RWPE2 (cell line): ENCODE measurements around the gene FAM117B.

Experiments
- ATAC-seq: fragments of 200-7000 bp; cut with Tn5 transposase; 3 replicates; pipeline ENCODE4 v1.9.1; 2021; ENCODE audit warnings: low read depth
- DNase-seq: peaks from one replicate; pipeline ENCODE4 v3.0.0-alpha.2; 2020; ENCODE audit warnings: low spot score
- H3K27ac ChIP-seq: fragments of 450-650 bp; 2 replicates; pipeline ENCODE4 v1.5.1; 2017; ENCODE audit warnings: mild to moderate bottlenecking; ENCODE audit not compliant: poor library complexity, severe bottlenecking
- H3K27me3 ChIP-seq: fragments of 250-450 bp; sonication (Bioruptor Pico); 2 replicates; pipeline ENCODE4 v1.5.1; 2021; ENCODE audit warnings: mild to moderate bottlenecking, moderate library complexity; ENCODE audit not compliant: insufficient read depth, poor library complexity, severe bottlenecking
- H3K36me3 ChIP-seq: fragments of 250-450 bp; sonication (Bioruptor Pico); 2 replicates; pipeline ENCODE4 v1.5.1; 2020; ENCODE audit warnings: low read depth, mild to moderate bottlenecking, moderate library complexity
- H3K4me1 ChIP-seq: fragments of 250-450 bp; sonication (Bioruptor Pico); 2 replicates; pipeline ENCODE4 v1.5.1; 2021; ENCODE audit warnings: mild to moderate bottlenecking, moderate library complexity; ENCODE audit not compliant: insufficient read depth, poor library complexity, severe bottlenecking
- H3K4me3 ChIP-seq: fragments of 250-450 bp; sonication (Bioruptor Pico); 2 replicates; pipeline ENCODE4 v1.5.1; 2021; ENCODE audit warnings: mild to moderate bottlenecking, moderate library complexity; ENCODE audit not compliant: severe bottlenecking
- H3K9me3 ChIP-seq: fragments of 250-450 bp; sonication (Bioruptor Pico); 2 replicates; pipeline ENCODE4 v1.5.1; 2021; ENCODE audit warnings: mild to moderate bottlenecking, moderate library complexity; ENCODE audit not compliant: severe bottlenecking
- TF ChIP-seq, protein P1 (sequence below): fragments of 450-650 bp; IDR thresholded peaks from one replicate; pipeline ENCODE4 v1.5.1; 2017; ENCODE audit warnings: mild to moderate bottlenecking, moderate library complexity; ENCODE audit not compliant: poor library complexity, severe bottlenecking

FAM117B gene

DNA sequence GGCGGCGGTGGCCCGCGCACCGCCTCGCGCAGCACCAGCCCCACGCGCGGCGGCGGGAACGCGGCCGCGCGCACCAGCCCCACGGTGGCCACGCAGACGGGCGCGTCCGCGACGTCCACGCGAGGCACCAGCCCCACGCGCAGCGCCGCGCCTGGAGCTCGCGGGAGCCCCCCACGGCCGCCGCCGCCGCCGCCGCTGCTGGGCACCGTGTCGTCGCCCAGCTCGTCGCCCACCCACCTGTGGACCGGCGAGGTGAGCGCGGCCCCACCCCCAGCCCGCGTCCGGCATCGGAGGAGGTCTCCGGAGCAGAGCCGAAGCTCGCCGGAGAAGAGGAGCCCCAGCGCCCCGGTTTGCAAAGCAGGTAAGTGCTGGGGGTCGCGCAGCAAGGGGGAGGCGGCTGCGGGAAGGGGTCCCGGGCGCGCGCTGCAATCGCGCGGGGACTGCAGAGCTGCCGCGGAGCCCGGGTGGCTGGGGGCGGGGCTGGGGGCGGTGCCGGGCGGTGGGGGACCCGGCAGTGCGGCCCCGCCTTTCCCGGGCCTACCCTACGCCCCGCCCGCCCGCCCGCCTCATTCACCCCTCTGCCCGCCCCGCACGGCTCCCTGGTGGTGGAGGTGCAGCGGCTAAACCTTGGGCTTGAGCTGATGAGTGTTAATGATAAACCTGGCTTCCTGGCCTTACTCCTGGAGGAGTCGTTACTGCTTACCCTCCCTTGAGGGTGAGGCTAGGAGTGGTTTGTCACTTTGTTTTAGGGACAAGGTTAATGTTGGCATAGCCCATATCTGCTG lies 851 bp downstream of the FAM117B start:
- ATAC-seq (peak; percentile 71), DNase-seq (peak; percentile 77)
- H3K27ac ChIP-seq, result peak overlapping the region; percentile 48
- peak overlapping the region; percentile 99 for H3K4me3 ChIP-seq
- H3K4me1 ChIP-seq, result peaks cover 6% of the 10 kb centered on the region
- H3K36me3 ChIP-seq, result no peaks in the 10 kb centered on the region
- no peaks in the 10 kb centered on the region for H3K27me3 ChIP-seq
- TF ChIP-seq, protein P1, sequence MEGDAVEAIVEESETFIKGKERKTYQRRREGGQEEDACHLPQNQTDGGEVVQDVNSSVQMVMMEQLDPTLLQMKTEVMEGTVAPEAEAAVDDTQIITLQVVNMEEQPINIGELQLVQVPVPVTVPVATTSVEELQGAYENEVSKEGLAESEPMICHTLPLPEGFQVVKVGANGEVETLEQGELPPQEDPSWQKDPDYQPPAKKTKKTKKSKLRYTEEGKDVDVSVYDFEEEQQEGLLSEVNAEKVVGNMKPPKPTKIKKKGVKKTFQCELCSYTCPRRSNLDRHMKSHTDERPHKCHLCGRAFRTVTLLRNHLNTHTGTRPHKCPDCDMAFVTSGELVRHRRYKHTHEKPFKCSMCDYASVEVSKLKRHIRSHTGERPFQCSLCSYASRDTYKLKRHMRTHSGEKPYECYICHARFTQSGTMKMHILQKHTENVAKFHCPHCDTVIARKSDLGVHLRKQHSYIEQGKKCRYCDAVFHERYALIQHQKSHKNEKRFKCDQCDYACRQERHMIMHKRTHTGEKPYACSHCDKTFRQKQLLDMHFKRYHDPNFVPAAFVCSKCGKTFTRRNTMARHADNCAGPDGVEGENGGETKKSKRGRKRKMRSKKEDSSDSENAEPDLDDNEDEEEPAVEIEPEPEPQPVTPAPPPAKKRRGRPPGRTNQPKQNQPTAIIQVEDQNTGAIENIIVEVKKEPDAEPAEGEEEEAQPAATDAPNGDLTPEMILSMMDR, result no peak
- H3K9me3 ChIP-seq, result no peaks in the 10 kb centered on the region

DNA sequence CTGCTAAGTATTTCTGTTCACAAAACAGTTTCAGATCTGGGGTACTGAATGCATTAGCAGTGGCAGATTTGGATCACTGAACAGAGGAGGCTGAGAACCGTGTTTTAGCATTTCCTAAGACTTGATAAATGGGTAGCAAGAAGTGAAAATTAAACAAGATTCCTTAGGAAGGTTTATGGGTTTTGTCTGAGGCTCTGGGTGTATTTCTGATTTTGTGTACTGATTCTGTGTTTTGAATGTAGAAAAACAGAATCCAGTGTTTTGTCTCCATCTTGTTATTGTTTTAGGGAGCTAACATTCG lies 1.4 kb downstream of the FAM117B start:
- H3K36me3 ChIP-seq, result no peaks in the 10 kb centered on the region
- no peak for DNase-seq
- peak; percentile 3; the same call in 1 of the 3 replicates for ATAC-seq
- H3K9me3 ChIP-seq, result no peaks in the 10 kb centered on the region
- peaks cover 6% of the 10 kb centered on the region for H3K4me1 ChIP-seq
- H3K27me3 ChIP-seq, result no peaks in the 10 kb centered on the region
- TF ChIP-seq, protein P1, result no peak
- H3K4me3 ChIP-seq, result peak overlapping the region; percentile 99
- H3K27ac ChIP-seq, result peak overlapping the region; percentile 48

DNA sequence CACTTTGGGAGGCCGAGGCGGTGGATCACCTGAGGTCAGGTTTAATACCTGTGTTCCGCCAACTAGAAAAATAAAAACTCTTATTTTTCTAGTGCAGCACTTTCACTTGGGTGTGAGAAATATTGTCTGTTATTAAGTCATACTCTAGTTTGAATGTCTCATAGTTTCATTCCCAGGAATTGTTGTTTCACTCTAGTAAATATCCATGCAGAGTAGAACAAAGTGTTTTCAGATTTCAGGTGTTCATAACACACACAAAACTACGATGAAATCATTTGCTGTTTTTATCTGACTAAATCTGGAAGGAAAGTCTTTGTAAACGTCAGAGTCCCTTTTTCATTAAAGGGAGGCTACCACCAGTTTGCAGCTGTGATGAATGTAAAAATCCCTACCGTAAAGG lies 4.0 kb downstream of the FAM117B start:
- TF ChIP-seq, protein P1, result no peak
- Histone ChIP-seq H3K9me3 (no peaks in the 10 kb centered on the region), H3K36me3 (no peaks in the 10 kb centered on the region), H3K4me1 (peaks cover 6% of the 10 kb centered on the region), H3K27ac (no peak overlapping the region), H3K27me3 (no peaks in the 10 kb centered on the region), H3K4me3 (no peak overlapping the region)
- ATAC-seq (no peak), DNase-seq (no peak)

GRCh38 chr2:202639231-202639630 lies 4.5 kb downstream of the FAM117B start:
- Histone ChIP-seq H3K4me1 (peaks cover 6% of the 10 kb centered on the region), H3K27ac (no peak overlapping the region), H3K4me3 (no peak overlapping the region), H3K9me3 (no peaks in the 10 kb centered on the region), H3K36me3 (no peaks in the 10 kb centered on the region), H3K27me3 (no peaks in the 10 kb centered on the region)
- DNase-seq (no peak), ATAC-seq (no peak)
- TF ChIP-seq, protein P1, result no peak

DNA sequence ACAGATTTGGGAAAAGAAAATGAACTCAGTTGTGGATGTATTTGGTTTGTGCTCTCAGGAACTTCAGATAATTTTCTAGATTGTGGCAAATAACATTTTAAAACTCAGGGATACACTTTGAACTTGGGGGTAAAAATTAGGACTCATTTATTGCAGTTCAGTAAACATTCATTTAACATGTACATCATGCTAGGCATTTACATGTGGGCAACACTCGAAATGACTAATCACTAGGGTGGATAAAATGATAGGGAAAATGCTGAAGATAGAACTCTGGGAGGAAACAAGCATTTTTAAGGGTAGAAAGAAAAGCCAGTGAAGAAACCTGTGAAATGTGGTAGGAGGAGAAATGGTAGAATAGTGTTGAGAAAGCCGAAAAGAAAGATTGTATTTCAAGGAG lies 7.8 kb downstream of the FAM117B start:
- Histone ChIP-seq H3K9me3 (no peaks in the 10 kb centered on the region), H3K36me3 (no peaks in the 10 kb centered on the region), H3K4me1 (no peaks in the 10 kb centered on the region), H3K27ac (no peak overlapping the region), H3K27me3 (no peaks in the 10 kb centered on the region), H3K4me3 (no peak overlapping the region)
- no peak for DNase-seq
- ATAC-seq, result no peak
- TF ChIP-seq, protein P1, result no peak
